Measurements from ENCODE around the gene ZNF787.

The ZNF787 gene

DNA sequence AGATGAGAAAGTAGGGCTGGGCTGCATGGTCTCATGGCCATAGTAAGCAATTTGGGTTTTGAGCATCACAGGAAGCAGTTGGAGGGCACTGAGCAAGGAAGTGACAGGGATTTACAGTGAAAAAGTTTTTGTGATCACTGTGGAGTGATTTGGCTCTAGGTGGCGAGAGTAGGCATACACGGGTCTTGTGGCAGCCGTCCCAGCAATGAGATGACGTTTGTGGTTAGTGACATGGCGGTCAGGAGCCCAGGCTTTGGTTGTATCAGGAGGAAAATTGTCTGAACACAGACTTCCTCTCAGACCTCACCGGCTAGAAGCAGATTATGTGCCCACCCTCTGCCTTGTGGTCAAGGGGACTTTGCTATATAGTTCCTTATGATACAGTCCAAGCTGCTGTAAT, 23.3 kb upstream of the ZNF787 start:
- DNase-seq (ENCODE audit: low read depth): no peak

DNA sequence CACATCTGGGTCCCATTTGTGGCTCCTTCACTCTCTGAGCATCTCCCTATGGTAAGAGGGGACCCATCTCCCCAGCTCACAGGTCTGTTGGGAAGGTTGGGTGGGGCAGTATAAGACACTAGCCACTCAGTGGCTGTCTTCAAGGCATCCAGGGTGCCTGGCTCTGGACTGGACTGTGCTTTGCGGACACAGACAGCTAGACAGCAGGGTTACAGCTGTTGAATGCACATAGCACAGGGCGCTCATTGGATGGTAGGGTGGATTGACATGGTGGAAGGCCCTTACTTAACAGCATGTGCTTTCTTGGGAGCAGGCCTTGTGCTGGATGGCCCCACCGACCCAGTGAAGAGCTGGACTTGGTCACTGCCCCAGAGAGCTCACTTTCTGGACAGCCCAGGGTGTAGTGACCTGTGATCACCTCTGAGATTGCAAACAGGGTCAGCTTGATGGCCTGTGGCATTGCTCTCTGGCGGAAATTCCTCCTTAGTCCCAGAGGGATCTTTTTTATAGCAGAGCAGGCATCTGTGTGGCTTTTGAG, 21.9 kb upstream of the ZNF787 start:
- no peak for DNase-seq (ENCODE audit: low read depth)

DNA sequence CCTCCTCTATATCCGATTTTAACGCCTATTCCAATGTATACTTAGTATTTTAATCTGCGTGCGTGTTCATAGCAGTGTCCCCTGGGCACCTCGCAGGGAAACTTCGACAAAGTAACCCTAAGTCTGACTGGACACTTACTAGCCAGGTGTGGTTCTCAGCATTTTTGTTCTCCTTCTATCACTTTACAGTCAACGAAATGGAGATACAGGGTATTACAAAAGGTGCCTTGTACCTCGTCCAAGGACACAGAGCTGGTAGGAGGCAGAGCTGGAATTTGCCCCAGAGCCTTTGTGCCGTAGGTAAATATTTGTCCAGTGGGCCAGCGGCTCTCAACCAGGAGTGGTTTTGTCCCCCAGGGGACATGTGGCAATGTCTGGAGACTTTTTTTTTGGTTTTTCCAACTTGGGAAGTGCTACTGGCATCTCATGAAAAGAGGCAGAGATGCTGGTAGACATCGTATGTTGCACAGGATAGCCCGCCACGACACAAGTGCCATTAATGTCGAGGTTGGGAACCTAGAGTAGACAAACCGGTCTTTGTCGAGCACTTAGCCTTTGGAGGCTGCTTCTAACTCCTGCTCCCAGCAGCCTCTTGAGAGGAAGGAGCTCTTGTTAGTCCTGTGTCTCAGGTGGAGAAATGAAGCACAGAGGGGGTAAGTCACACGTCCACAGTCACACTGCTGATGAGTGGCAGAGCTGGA, 21.1 kb upstream of the ZNF787 start:
- DNase-seq (ENCODE audit: low read depth): no peak

DNA sequence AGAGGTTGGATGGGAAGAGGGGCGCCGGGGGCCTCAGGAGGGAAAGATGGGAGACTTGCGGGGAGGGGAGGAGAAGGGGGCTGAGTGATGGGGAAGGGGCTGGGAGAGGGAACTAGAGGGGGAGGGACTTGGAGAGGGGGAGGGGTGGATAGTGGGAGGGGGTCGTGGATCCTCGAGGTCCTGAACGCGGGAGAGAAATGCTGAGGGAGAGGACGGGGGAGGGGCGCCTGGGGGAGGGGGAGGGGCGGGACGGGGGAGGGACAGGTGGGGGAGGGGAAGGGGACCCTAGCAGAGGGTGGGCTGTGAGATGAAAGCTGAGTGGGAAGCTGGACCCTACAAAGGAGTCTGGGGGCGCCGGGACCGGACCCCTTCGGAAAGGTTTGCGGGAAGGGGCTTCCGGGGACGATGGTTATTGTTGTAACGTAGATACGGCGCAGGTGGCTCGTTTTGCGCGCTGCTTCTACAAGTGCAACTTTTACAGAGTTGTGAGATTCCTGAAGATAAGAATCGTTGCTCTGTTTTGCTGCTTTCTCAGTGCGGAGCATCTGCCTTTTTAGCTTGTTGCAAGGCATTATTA, 20.4 kb upstream of the ZNF787 start:
- peak; percentile 24 for DNase-seq (ENCODE audit: low read depth)

DNA sequence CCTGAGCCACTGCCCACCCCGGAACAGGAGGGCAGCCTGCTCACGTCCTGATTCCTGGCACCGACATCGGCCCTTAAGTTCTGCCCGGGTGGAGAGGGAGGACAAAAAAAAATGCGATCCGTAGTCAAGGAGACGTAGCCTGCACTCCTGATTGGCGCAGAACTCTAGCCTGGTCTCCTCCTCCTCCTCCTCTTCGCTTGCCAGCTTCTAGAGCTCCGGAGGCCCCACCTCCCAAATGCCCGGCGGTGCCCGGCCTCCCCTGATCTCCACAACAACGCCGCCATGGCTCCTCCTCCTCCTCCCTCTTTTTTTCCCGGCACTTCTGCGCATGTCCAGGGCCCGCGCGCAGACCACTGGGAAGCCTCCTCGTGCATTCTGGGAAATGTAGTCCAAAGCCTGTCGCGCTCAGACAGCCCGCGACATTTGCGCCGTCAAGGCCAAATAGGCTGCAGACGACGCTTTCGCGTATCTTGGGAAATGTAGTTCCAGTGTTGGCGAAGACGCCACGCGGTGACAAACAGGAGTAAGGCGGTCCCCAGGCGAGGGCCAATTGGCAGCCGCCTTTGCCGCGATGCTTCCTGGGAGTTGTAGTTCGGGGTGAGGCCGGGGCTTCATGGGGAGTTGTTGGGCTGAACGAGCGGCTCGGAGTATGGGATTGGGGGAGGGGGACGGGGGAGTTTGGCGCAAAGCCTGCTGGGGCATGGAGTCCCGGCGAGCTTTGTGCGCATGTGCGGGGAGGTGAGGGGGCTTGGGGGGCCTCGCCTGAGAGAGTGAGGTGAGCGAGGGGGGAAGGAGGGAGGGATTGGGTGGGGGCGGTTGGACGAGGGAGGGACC, 19.7 kb upstream of the ZNF787 start, which contains the start of gene ZNF444:
TSS of gene ZNF444 (plus strand) at position 705 of the 834 bp plus-strand sequence. CDS start 5,625 bp downstream, outside the sequence.
- DNase-seq (ENCODE audit: low read depth): peak; percentile 100

DNA sequence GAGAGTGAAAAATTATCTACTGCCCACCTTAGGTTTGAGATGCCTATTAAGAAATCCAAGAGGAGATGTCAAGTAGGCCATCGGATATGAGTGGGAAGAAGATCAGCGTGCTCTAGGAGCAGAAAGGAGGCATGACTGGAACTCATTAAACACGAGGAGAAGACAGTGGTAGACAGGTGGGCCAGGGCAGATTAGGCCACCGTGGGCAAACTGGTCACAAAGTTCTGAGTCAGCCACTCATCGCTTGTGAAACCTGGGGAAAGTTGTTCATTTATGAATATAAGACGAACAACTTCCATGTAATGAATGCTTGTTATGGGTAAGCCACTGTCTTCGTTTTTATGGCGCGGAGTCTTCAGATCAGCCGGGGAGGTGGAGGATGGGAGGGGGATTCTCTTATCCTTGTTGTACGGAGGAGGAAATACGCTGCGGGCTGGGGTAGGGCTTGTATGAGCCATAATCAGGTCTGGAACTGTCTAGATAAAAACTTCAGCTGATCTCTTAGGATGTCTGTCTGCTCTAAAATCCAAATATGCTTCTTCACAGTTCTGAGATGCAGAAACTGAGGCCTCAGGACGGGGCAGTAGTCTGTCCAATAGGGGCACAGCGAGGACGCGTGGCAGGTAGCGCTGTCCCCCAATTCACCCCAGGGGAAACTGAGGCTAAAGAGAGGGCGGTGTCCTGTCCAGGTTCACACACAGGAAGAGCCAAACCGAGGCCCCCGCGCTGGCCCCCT, 18.9 kb upstream of the ZNF787 start:
- no peak for DNase-seq (ENCODE audit: low read depth)

DNA sequence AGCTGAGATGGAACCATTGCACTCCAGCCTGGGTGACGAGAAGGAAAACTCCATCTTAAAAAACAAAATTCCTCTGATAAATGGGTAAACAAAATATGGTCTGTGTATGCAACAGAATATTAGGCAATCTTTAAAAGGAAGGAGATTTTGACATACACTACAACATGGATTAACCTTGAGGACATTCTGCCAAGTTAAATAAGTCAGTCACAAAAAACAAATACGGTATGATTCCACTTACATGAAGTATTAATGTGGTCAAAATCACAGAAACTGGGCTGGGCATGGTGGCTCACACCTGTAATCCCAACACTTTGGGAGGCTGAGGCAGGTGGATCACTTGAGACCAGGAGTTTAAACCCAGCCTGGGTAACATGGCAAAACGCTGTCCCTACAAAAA, 17.0 kb upstream of the ZNF787 start:
- DNase-seq (ENCODE audit: low read depth): no peak

DNA sequence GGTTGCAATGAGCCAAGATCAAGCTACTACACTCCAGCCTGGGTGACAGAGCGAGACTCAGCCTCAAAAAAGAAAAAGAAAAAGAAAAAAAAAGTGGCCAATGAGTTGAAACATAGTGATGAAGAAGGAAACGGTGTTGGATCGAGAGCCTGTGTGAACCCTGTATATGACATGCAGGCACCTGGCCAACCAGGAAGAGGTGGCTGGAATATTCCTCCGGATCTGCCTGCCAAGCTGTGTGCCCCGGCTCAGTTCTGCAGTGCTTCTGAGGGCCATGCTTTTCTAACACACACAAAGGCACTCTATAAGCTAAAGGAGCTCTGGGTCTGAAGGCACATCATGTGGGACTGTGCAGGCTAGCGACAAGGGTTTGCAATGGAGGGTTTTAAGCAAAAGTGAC, 16.3 kb upstream of the ZNF787 start:
- DNase-seq (ENCODE audit: low read depth): no peak

DNA sequence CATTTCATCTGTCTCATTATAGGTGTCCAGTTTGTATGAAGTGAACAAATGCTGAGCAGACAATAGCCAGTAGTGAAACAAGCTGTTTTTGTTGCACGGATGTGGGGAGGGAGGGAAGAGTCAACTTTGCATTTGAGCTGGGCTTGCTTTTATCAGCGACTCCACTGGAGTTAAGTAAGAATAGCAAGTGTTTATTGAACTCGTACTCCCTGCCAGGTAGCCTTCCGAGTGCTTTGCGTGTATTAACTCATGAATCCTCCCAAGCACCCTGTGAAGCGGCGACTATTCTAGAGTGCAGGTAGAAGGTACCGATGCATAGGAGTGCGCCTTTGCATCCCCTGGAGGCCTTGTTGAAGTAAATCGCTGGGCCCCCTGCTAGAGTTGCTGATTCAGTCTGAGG, 15.3 kb upstream of the ZNF787 start:
- no peak for DNase-seq (ENCODE audit: low read depth)

DNA sequence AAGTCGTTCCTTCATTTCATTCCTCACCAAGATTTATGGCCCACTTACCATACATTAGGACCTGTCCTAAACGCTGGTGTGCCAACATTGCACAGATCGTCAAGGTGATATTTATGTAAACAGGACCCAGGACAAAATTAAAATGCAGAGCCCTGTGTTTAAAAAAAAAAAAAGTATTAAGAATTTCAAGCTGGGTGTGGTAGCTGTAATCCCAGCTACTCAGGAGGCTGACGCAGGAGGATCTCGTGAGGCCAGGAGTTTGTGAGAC, 13.5 kb upstream of the ZNF787 start:
- DNase-seq (ENCODE audit: low read depth): no peak

DNA sequence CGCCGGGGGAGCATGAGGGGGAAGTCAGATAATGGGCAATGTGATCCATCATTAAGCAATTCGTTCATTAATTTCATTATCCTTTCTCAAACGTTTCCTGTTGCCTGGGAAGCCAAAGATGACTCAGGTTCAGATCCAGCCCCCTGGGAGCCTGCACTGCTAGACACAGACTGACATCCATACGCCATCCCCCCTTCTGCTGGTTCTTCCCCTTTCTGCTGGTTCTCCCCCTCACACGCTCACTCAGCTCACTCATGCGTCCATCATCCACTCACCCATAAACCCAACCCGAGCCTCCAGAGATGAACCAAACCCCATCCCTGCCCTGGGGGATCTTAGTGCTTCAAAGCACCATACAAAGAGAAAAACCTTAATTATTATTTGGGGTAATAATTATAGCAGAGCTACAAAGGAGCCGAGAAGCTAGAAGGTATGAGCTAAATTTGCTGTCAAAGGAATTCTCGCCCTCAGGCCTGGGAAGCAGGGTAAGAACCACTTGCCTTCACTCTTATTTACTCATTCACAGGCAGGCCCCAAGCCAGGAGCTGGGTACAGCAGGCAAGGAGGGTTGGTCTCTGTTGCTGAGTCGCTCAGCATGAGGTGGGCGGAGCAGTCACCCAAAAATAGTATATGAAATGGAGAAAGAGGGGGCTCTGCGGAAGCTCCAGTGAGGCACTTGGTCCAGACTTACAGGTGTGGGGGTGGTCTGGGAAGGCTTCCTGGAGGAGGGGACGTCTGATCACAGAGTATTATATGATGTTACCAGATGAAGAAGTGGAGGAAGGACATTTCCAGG, 13.0 kb upstream of the ZNF787 start:
- no peak for DNase-seq (ENCODE audit: low read depth)

DNA sequence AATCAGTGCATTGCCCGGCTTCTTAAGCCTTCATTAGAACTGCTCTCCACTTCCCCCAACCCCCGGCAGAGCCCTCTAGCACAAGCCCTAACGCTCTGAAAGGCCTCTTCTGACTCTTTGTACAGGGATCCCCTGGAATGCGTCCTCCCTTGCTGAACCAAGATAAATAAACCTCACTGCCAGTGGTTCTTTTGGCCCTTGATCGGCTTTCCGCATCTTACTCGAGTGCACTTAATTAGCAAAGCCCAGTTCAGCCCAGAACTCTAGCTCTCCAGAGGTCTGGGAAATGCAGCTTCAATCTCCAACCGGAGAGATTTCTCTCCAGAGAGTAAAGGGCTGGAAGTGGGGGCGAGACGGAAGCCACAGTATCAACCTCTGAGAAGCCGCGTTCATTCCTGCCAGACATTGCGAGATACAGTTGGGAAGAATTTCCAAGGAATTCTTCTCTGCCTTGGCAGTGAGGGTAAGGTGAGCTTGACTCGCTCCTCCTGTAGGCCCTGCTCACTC, 11.3 kb upstream of the ZNF787 start:
- DNase-seq (ENCODE audit: low read depth): no peak

DNA sequence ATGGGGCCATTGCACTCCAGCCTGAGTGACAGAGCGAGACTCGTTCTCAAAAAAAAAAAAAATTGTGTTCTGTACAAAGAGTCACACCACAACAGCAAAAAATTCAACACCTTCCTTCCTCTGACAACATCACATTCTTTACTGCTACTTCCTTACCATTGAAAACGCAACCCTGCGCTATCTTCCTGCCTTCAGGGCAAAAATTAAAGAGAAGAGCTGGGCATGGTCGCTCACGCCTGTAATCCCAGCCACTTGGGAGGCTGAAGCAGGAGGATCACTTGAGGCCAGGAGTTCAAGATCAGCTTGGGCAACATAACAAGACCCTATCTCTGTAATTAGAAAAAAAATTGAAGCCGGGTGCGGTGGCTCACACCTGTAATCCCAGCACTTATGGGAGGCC, 10.6 kb upstream of the ZNF787 start:
- DNase-seq (ENCODE audit: low read depth): no peak

DNA sequence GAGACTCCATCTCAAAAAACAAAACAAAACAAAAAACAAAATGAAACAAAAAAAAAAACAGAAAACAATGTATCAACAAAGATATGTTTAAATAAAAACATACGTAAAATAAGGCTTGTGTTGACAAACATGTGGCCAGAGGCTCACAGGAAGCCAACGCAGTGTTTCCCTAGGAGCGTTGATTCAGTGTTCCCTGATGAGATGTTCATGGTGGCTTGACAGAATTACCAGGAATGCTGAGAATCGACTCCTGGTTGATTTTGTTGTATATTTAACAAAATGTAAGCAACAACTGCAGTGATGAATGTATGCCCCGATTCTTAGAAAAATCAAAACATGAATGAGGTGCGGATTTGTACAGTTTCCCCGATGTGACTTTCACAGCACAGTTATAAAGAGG, 8.9 kb upstream of the ZNF787 start:
- no peak for DNase-seq (ENCODE audit: low read depth)

DNA sequence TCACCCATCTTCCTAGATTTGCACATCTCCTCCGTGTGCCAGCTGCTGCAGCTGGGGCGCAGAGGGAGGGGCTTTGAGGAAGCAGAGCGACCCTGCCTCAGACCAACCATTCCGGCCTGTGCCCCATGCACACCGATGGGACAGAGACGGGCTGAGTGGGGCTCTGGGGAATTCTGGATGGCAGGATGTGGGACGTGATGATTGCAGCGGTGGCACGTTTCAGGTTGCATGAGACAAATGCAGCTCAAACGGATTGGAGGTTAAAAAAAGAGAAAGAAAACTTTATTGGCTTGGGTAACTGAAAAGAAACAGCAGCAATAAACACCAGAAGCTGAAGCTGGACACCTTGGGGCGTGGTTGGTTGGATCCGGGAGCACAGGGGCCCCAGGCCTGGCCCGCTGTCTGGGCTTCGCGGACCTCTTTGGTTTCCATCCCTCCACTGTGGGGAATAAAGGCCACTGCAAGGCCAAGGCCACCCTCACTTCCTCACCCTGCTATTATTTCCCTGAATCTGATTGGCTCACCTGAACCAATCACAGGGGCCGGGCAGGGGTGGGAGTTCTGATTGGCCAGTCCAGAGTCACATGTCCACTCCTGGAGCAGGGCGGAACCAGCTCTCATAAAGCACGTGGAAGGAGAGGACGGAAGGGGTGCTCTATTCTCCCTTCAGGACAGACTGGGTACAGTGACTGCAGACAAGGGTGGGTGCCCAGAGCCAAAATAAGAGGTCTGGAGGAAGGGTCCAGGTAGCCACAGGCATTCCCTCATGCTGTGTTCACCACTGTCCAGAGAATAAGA, 6.1 kb upstream of the ZNF787 start:
- no peak for DNase-seq (ENCODE audit: low read depth)

DNA sequence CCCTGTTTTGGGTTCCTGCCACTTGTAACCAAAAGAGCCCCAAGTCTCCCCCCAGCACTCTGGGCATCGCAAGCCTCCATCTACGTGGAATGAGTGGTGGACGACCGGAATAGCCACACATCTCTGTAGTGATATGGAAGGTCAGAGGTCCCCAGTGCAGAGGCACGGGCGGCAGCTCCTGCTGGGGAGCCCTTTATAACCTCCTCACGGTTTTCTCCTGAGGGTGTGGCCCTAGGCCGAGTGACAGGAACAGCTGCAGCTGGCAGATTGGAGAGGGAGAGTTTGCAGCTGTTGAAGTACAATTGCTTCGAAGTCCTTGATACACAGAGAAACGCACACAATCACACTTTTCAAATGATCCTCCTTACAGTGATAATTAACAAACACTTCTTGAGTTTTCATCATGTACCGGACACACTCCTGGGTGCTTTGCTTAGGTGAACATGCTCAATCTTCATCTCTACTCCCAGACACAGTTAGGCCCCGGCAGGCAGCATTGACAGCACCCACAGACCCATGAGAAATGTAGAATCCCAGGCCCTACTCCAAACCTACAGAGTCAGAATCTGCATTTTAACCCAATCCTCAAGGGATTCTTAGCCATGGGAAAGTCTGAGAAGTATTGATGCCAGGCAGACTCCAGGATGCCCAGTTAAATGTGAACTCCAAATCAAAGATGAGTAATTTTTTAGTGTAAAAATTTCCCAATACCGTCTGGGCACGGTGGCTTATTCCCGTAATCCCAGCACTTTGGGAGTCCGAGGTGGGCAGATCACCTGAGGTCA, 4.9 kb upstream of the ZNF787 start:
- no peak for DNase-seq (ENCODE audit: low read depth)

DNA sequence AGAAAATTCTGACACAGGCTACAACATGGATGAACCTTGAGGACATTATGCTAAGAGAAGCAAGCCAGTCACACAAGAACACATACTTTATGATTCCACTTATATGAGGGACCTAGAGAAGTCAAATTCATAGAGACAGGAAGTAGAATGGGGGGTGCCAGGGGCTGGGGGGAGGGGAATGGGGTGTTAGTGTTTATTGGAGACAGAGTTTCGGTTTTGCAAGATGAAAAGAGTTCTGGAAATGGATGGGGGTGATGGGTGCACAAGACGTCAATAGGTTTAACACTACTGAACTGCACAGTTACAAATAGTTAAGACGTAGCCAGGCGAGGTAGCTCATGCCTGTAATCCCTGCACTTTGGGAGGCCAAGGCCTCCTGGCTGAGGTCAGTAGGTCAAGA, 3.5 kb upstream of the ZNF787 start:
- DNase-seq (ENCODE audit: low read depth): no peak

DNA sequence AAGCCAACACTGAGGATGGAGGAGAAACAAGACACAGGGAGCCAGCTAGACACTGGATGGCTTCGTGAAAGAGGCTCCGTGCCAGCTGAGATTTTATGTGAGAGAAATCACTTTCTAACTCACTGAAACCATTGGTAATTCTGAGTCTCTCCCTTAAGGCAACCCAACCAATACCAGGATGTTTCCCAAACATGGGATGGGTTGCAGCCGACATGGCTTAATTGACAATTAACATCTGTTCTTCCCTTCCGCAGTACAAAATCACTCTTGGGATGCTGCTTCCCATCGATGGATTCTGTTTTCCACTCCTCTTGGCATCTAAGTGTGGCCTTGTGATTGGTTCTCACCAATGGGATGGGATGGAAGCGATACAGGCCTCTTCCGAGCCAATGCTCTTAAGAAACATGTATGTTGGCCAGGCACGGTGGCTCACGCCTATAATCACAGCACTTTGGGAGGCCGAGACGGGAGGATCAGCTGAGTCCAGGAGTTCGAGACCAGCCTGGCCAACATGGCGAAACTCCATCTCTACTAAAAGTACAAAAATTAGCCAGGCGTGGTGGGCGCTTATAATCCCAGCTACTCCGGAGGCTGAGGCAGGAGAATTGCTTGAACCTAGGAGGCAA, 2.3 kb upstream of the ZNF787 start:
- no peak for DNase-seq (ENCODE audit: low read depth)
